Measurements from ENCODE around the gene ARHGAP25.

DNA sequence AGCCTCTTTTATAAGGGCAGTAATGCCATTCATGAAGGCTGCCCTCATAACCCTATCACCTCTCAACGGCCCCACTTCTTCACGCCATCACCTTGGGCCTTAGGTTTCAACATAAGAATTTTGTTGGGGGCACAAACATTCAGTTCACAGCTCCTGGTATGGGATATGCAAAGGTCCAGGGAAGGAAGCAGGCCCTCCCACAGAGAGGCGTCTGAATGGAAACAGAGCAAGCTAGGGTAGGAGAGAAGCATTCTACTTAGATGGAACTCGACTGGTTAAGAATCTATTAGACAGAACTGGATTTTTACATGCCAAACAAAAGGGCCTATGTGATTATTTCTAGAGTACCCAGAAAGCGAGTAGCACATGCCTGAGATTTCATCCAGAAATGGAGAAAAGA is 48.4 kb upstream of the ARHGAP25 start:
- TF ChIP-seq, protein P1, sequence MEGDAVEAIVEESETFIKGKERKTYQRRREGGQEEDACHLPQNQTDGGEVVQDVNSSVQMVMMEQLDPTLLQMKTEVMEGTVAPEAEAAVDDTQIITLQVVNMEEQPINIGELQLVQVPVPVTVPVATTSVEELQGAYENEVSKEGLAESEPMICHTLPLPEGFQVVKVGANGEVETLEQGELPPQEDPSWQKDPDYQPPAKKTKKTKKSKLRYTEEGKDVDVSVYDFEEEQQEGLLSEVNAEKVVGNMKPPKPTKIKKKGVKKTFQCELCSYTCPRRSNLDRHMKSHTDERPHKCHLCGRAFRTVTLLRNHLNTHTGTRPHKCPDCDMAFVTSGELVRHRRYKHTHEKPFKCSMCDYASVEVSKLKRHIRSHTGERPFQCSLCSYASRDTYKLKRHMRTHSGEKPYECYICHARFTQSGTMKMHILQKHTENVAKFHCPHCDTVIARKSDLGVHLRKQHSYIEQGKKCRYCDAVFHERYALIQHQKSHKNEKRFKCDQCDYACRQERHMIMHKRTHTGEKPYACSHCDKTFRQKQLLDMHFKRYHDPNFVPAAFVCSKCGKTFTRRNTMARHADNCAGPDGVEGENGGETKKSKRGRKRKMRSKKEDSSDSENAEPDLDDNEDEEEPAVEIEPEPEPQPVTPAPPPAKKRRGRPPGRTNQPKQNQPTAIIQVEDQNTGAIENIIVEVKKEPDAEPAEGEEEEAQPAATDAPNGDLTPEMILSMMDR (IDR thresholded peaks at IDR 0.05), result no peak
- TF ChIP-seq POLR2A (IDR thresholded peaks at IDR 0.05), result no peak
